Right lobe of liver (tissue), 6 donors: ENCODE measurements around the gene SRCAP. TPM values are rescaled to one million over a fixed set of nuclear protein-coding genes. Genes with fewer than 3 reads are reported as not detected.
A peak's percentile ranks its signal among the peaks of the same experiment; 100 is the strongest.

ENCODE experiments used
- ATAC-seq, 4 donors: fragments of 200-7000 bp; cut with Tn5 transposase; one replicate each; pipeline ENCODE4 v1.9.1; 2020; ENCODE audit warnings: mild to moderate bottlenecking in 4 of 4, moderate library complexity in 4 of 4
- DNase-seq, 3 donors: peaks; one replicate each; pipeline ENCODE4 v3.0.0-alpha.2; 2020
- H3K27ac ChIP-seq, 3 donors: fragments of 200-600 bp; one replicate each; pipeline ENCODE4 v1.8.0; 2022
- H3K27me3 ChIP-seq, 2 donors: fragments of 200-600 bp; one replicate each; pipeline ENCODE4 v1.8.0; 2022
- H3K36me3 ChIP-seq, 4 donors: fragments of 200-600 bp; sonication (generic) in 1 of 4; one replicate each; pipeline versions ENCODE4 v1.5.1 to v1.8.0; 2017 to 2022; ENCODE audit warnings: control low read depth in 1 of 4
- H3K4me1 ChIP-seq, 4 donors: fragments of 200-600 bp; sonication (generic) in 1 of 4; one replicate each; pipeline versions ENCODE4 v1.5.1 to v1.8.0; 2017 to 2022; ENCODE audit warnings: control low read depth in 1 of 4
- H3K4me3 ChIP-seq, 3 donors: fragments of 200-600 bp; one replicate each; pipeline ENCODE4 v1.8.0; 2022
- H3K9me3 ChIP-seq, 4 donors: fragments of 200-600 bp; sonication (generic) in 1 of 4; one replicate each; pipeline versions ENCODE4 v1.5.1 to v1.8.0; 2017 to 2022; ENCODE audit warnings: control low read depth in 1 of 4
- CTCF ChIP-seq, 4 donors: fragments of 200-600 bp in 3 of 4; fragments of 450-650 bp in 1 of 4; IDR thresholded peaks; one replicate each; pipeline versions ENCODE4 v1.5.1 to v1.8.0; 2016 to 2022; ENCODE audit warnings: antibody characterized with exemption in 4 of 4, mild to moderate bottlenecking in 2 of 4
- POLR2A ChIP-seq: fragments of 450-650 bp; IDR thresholded peaks from one replicate; pipeline ENCODE4 v1.6.1; 2017; ENCODE audit warnings: antibody characterized with exemption, mild to moderate bottlenecking
- WGBS: methylation state at CpG from one replicate; pipeline ENCODE4 v1.1.6; 2018; ENCODE audit warnings: low coverage, low lambda C conversion rate; ENCODE audit not compliant: insufficient coverage; ENCODE audit errors: missing lambda C conversion rate; 5-methylcytosine and 5-hydroxymethylcytosine counted together
- intact Hi-C, 2 donors: fragments of 100-400 bp; cut with DNase I; formaldehyde crosslinking; loops; one replicate each; pipeline versions ENCODE4 v1.11.2 to v1.14.1; 2022
- total RNA-seq, 6 experiments: library from RNA; depleted of rRNA in 2 of 6; stranded (reverse); fragments of >200 nt in 2 of 6; fragmentation: NEBNext Ultra II Directional in 3 of 6; extraction: Animal tissue kit (Norgen Biotek cat#: 25700) in 3 of 6; gene quantifications; one replicate each; pipeline versions ENCODE4 v1.1.0 to v1.2.4, GENCODE V29; 2016 to 2023
- donor health status: DM: no; HTN: yes; CAD: no.
- donor health status: DM: no; HTN: no; CAD: no.
- donor health status: DM: no; HTN: no; CAD: no.
- donor health status: DM: no; HTN: yes; CAD: no.
- donor health status: DM: no; HTN: yes; CAD: no.

SRCAP gene
- total RNA-seq, 6 experiments from 2014 or later, result 12.1 to 31.3 (median 22.6) TPM

- WGBS, result 100% methylated on average over 1 of the region's 11 CpGs
- intact Hi-C loops, result no loop called here
- H3K9me3 ChIP-seq, result no peaks in the 10 kb centered on the region
- H3K4me1 ChIP-seq, result peaks cover 0 to 8% (median 0%) of the 10 kb centered on the region in 4 donors
- TF ChIP-seq CTCF (IDR thresholded peaks at IDR 0.05), result no peak
- TF ChIP-seq POLR2A, result no peak
- ATAC-seq (no peak), DNase-seq (no peak)
- no peak overlapping the region for H3K27ac ChIP-seq
- H3K27me3 ChIP-seq, result no peaks in the 10 kb centered on the region
- peaks cover 0 to 65% (median 25%) of the 10 kb centered on the region in 4 donors for H3K36me3 ChIP-seq
- H3K4me3 ChIP-seq, result no peak overlapping the region
These were observed 31.5 kb upstream of the SRCAP start for GRCh38 chr16:30667361-30667905.

GRCh38 chr16:30668393-30668792 is 30.6 kb upstream of the SRCAP start:
- H3K36me3 ChIP-seq, result peaks cover 0 to 55% (median 19%) of the 10 kb centered on the region in 4 donors
- 72% methylated on average over 5 of the region's 12 CpGs for WGBS
- H3K27ac ChIP-seq, result no peak overlapping the region
- ATAC-seq (no peak), DNase-seq (no peak)
- no peak for TF ChIP-seq CTCF (IDR thresholded peaks at IDR 0.05)
- no peak for TF ChIP-seq POLR2A
- H3K4me3 ChIP-seq, result no peak overlapping the region
- no peaks in the 10 kb centered on the region for H3K27me3 ChIP-seq
- intact Hi-C loops, result no loop called here
- H3K9me3 ChIP-seq, result no peaks in the 10 kb centered on the region
- H3K4me1 ChIP-seq, result peaks cover 0 to 8% (median 0%) of the 10 kb centered on the region in 4 donors

- Histone ChIP-seq H3K27ac (peak overlapping the region in 1 of 3 donors; percentile 22), H3K4me1 (peaks cover 0 to 8% (median 0%) of the 10 kb centered on the region in 4 donors), H3K4me3 (no peak overlapping the region), H3K27me3 (no peaks in the 10 kb centered on the region), H3K36me3 (peaks cover 0 to 50% (median 17%) of the 10 kb centered on the region in 4 donors), H3K9me3 (no peaks in the 10 kb centered on the region)
- no peak for DNase-seq
- intact Hi-C loops, result no loop called here
- WGBS, result no CpG with 5 or more reads among the region's 41 CpGs
- peak; percentile 60 to 86 (median 68) for ATAC-seq
- no peak for TF ChIP-seq POLR2A
- TF ChIP-seq CTCF (IDR thresholded peaks at IDR 0.05), result no peak
These were observed 29.7 kb upstream of the SRCAP start for GRCh38 chr16:30669026-30669902.

- H3K9me3 ChIP-seq, result no peaks in the 10 kb centered on the region
- H3K4me3 ChIP-seq, result no peak overlapping the region
- TF ChIP-seq POLR2A (no peak), CTCF (IDR thresholded peaks at IDR 0.05) (no peak)
- H3K27me3 ChIP-seq, result no peaks in the 10 kb centered on the region
- peak in 1 of 4 donors; percentile 4 for ATAC-seq
- intact Hi-C loops, result no loop called here
- no peak for DNase-seq
- H3K4me1 ChIP-seq, result peaks cover 0 to 8% (median 0%) of the 10 kb centered on the region in 4 donors
- peak overlapping the region in 1 of 3 donors; percentile 22 for H3K27ac ChIP-seq
- peaks cover 0 to 45% (median 13%) of the 10 kb centered on the region in 4 donors for H3K36me3 ChIP-seq
- 78% methylated on average over 5 of the region's 14 CpGs for WGBS
These were observed 28.8 kb upstream of the SRCAP start for GRCh38 chr16:30669903-30670824.
